GM10847 (cell line): ENCODE data around the gene SP5.

Experiments
- POLR2A ChIP-seq: IDR thresholded peaks from 2 replicates; pipeline ENCODE4 v1.6.1; 2011; ENCODE audit not compliant: insufficient read length; ENCODE audit errors: extremely low read depth

Gene SP5

GRCh38 chr2:170715062-170715931 lies at the start of gene SP5:
Gene SP5, plus strand, starts transcription at chr2:170715337. Its CDS starts 176 bp downstream, at chr2:170715513.
- TF ChIP-seq POLR2A = no peak

DNA sequence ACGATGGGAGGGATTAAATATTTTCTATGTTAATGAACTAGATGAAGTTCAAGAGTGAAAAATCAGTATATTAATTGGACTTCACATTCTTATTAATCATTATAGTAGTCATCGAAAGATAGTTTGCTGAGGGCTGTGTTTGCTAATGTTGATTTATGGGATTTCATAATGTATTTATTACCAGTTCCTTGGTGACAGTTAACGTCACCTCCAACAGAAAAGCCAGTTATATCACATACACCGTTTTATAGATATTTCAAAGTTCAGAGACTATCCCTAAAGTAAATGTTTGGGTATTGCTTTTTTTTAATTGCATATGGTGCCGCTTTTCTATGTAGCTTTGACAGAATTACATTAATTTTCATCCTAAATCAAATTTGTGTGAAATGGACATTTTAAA lies 49.4 kb upstream of the SP5 start:
- no peak for TF ChIP-seq POLR2A

DNA sequence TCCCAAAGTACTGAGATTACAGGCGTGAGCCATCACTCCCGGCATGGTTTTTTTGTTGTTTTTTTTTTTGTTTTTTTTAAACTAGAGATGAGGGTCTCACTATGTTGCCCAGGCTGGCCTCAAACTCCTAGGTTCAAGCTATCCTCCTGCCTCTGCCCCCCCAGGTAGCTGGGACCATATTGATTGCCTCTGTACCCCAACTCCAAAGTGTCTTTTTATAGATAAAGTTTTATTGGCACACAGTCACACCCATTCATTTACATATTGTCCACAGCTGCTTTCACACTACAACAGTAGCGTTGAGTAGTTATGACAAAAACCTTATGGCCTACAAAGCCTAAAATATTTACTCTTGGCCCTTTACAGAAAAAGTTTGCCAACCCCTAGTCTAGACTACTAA lies 45.2 kb upstream of the SP5 start:
- TF ChIP-seq POLR2A = no peak

DNA sequence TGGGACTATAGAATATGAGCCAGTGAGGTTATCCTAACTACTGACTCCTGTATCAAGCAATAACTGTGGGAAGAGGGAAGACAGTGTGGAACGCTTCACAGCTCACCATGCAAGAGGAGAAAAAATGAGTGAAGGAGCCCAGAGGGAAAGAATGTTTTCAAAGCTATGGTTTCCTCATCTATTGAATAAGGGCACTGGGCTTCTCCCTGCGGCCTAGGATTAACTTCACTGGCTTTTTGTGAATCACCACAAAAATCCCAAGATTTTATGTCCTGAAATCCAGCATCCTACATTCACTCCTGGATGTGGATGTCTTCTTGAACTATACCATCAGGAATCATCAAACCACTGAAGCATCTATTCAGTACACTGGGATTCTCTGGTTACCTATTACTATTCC lies 44.5 kb upstream of the SP5 start:
- no peak for TF ChIP-seq POLR2A

GRCh38 chr2:170671079-170671478 lies 44.1 kb upstream of the SP5 start:
- no peak for TF ChIP-seq POLR2A

DNA sequence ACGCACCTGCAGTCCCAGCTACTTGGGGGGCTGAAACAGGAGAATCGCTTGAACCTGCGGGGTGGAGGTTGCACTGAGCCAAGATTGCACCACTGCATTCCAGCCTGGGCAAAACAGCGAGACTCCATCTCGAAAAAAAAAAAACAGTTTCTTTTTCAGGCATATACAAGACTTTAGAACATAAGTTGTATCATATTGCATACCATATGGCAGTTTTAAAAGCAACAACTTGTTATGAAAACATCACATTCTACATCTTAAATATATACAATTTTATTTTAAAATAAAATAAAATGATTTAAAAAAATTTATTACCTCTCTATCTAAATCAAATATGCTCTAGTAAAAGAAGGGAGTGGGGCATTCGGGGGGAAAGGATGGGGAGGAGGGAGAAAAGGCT lies 39.4 kb upstream of the SP5 start:
- TF ChIP-seq POLR2A = no peak

DNA sequence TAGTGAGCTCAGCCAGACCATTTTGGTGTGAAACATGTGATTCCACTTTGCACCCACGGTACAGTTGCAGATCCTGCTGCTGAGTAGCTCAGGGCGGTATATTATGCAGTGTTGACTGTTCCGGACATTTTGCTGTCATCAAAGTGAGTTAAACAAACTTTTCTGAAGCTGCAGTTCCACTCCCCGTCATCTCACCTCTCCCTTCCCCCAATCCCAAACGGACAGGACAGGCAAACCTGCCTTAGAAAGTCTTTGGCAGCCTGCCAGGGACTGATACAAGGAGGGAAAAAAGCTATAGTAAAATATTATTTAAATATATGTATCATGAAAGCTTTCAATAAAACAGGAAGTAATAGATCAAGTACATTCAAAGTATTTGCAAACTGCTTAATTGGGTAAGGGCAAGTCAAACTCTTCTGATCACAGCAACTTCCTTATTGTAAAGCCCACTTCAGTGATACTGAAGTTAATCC lies 35.5 kb upstream of the SP5 start:
- TF ChIP-seq POLR2A = no peak

GRCh38 chr2:170680172-170680941 lies 34.8 kb upstream of the SP5 start:
- TF ChIP-seq POLR2A = no peak

DNA sequence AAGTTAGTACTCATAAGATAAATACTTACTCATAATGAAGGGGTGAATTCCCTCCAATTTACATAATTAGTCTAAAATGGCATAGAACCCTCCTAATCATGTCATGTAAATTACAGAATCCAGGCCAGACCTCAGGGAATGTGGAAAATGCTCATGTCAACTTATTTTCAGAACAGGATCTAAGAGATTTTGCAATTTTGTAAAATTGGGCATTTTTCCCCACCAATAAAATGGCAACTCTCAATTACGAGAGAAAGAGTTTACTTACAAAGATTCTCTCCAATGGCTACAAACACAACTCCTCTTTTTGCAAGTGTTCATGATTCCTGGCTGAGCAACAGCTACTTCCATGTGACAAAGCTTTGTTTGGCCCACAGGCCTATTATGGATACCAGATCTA lies 33.8 kb upstream of the SP5 start:
- TF ChIP-seq POLR2A = no peak

- no peak for TF ChIP-seq POLR2A
Observed at GRCh38 chr2:170685591-170685990, 29.5 kb upstream of the SP5 start.

DNA sequence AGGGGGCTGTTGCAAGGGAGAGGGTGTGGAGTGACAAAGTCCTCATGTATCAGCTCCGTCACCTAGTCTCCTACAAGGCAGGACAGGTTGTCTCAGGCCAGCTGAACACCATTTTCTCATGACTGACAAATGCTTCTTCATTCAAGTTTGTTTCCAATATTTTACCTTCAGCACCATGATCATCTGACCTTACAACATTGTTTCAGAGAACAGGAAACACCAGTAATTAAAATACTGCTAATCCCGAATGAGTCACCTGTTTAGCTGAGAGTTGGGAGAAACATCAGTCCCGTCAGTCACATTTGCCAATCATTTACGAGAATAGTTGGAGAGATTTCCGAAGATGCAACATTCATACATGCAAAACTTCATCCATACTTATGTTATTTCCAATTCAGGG lies 25.7 kb upstream of the SP5 start:
- no peak for TF ChIP-seq POLR2A

DNA sequence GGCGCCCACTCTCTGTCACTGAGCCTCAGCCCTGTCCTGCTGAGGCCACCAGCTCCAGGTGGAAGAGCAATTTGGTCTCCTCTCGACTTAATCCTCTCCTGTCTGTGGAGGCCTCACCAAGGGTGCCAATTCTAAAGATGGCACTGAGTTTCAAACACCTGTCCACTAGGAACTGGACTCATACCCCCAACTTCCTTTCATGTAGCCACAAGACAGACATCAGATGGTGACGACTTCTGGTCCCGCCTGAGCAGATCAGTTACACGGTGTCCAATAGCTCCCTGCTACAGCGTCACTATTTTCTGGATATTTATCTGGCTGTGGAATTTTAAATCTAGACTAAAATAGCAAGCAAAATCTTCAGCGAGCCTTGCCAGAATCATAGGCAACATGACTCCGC lies 24.5 kb upstream of the SP5 start:
- no peak for TF ChIP-seq POLR2A

DNA sequence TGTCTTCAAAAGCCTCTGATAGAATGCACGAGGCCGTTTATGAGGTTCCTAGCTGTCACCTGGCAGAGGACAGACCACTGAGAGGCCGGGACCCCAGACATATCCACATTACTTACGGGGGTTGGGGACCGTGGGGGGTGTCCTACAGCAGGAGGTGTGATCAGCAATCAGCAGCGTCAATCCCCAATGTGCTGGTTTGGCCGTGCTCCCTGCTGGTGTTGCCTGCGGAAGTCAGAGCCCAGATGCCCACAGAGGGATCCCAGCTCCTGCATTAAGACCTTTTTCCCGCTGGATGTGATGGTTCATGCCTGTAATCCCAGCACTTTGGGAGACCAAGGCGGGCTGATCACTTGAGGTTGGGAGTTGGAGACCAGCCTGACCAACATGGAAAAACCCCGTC lies 20.8 kb upstream of the SP5 start:
- TF ChIP-seq POLR2A = no peak

- no peak for TF ChIP-seq POLR2A
Observed at GRCh38 chr2:170695521-170696410, 19.4 kb upstream of the SP5 start.

DNA sequence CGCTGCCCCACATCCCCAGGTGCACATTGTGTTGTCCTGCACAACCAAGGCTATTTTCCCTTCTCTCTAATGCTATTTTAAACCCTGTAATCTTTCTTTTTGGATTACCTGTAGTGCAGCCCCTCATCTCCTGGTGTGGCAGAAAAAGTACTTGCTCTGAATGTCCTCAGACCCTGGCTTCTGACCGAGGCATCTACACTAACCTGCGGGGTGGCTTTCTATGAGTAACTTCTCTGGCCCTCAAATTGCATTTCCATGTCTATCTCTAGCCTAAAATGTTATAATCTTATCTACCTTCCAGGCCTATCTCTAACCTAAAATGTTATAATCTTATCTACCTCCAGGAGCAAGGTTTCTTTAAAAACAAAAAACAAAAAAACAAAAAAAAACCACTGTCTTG lies 18.2 kb upstream of the SP5 start:
- no peak for TF ChIP-seq POLR2A

GRCh38 chr2:170701011-170701410 lies 14.1 kb upstream of the SP5 start:
- no peak for TF ChIP-seq POLR2A
